ENCODE data around the gene RBM39.

GRCh38 chr20:35762461-35762860 is 20.4 kb upstream of the RBM39 start:
- TF ChIP-seq, protein P1, sequence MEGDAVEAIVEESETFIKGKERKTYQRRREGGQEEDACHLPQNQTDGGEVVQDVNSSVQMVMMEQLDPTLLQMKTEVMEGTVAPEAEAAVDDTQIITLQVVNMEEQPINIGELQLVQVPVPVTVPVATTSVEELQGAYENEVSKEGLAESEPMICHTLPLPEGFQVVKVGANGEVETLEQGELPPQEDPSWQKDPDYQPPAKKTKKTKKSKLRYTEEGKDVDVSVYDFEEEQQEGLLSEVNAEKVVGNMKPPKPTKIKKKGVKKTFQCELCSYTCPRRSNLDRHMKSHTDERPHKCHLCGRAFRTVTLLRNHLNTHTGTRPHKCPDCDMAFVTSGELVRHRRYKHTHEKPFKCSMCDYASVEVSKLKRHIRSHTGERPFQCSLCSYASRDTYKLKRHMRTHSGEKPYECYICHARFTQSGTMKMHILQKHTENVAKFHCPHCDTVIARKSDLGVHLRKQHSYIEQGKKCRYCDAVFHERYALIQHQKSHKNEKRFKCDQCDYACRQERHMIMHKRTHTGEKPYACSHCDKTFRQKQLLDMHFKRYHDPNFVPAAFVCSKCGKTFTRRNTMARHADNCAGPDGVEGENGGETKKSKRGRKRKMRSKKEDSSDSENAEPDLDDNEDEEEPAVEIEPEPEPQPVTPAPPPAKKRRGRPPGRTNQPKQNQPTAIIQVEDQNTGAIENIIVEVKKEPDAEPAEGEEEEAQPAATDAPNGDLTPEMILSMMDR (IDR thresholded peaks at IDR 0.05): no peak
- TF ChIP-seq POLR2A (IDR thresholded peaks at IDR 0.05): no peak
